Neutrophil (primary cell): ENCODE results near the gene KCNH1.

ENCODE experiments used
- H3K27ac ChIP-seq: fragments of 200-600 bp; sonication (generic); 2 replicates; pipeline ENCODE4 v1.5.1; 2016; ENCODE audit warnings: mild to moderate bottlenecking, moderate library complexity
- H3K27me3 ChIP-seq: fragments of 200-600 bp; sonication (generic); 2 replicates; pipeline ENCODE4 v1.6.0; 2016; ENCODE audit warnings: mild to moderate bottlenecking
- H3K36me3 ChIP-seq: fragments of 200-600 bp; sonication (generic); 2 replicates; pipeline ENCODE4 v1.5.1; 2017
- H3K4me1 ChIP-seq, 2 experiments: fragments of 200-600 bp in 1 of 2; sonication (generic) in 1 of 2; 1 replicate in 1 of 2; 2 replicates in 1 of 2; pipeline versions ENCODE4 v1.5.1 to v1.6.1; 2013 to 2016; ENCODE audit warnings: low read depth in 1 of 2, low read length in 1 of 2, mild to moderate bottlenecking in 1 of 2, moderate library complexity in 1 of 2; ENCODE audit not compliant: control insufficient read depth in 1 of 2, insufficient read depth in 1 of 2
- H3K4me3 ChIP-seq, 2 experiments: fragments of 200-600 bp in 1 of 2; sonication (generic) in 1 of 2; 1 replicate in 1 of 2; 2 replicates in 1 of 2; pipeline ENCODE4 v1.5.1; 2013 to 2016; ENCODE audit warnings: low read depth in 1 of 2, low read length in 1 of 2, mild to moderate bottlenecking in 1 of 2, moderate library complexity in 1 of 2
- H3K9me3 ChIP-seq: fragments of 200-600 bp; sonication (generic); 2 replicates; pipeline ENCODE4 v1.5.1; 2016
- TF ChIP-seq, protein P1 (sequence below): fragments of 200-600 bp; sonication (generic); IDR thresholded peaks from 2 replicates; pipeline ENCODE4 v1.5.1; 2016; ENCODE audit warnings: antibody characterized with exemption

KCNH1 gene

DNA sequence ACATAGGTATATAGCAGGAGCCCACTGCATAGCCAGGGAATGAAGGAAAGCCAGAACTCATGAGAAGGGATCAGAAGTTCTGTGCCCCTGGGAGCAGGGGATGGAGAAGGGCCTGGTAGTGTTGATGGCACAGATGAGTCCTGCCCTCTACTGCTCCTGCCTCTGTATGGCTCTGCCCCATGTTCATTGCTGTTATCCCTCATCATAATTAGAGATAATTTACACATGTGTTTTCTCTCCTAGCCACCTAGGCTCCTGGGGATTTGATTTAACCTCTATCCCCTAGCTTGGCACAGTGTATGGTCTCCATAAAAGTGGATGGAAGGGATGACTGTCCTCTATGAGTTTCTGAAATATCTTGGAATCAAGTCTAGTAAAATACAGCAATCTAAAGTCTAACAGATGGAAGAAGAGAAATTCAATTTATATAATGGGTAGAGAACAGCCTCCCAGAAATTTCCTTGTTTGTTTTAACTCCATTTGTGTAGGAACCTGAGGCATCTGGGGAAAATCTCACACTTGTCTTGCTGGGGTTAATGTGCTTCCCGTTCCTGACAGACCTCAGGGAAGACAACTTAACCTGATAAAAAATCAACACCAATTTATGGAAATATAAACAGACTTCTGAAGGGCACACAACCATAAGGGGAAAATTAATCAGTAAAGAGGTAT lies 411.4 kb downstream of the KCNH1 start:
- Histone ChIP-seq H3K36me3 (no peaks in the 10 kb centered on the region), H3K4me3 (no peak overlapping the region), H3K4me1 (no peaks in the 10 kb centered on the region), H3K9me3 (no peaks in the 10 kb centered on the region), H3K27me3 (no peaks in the 10 kb centered on the region), H3K27ac (no peak overlapping the region)
- TF ChIP-seq, protein P1, sequence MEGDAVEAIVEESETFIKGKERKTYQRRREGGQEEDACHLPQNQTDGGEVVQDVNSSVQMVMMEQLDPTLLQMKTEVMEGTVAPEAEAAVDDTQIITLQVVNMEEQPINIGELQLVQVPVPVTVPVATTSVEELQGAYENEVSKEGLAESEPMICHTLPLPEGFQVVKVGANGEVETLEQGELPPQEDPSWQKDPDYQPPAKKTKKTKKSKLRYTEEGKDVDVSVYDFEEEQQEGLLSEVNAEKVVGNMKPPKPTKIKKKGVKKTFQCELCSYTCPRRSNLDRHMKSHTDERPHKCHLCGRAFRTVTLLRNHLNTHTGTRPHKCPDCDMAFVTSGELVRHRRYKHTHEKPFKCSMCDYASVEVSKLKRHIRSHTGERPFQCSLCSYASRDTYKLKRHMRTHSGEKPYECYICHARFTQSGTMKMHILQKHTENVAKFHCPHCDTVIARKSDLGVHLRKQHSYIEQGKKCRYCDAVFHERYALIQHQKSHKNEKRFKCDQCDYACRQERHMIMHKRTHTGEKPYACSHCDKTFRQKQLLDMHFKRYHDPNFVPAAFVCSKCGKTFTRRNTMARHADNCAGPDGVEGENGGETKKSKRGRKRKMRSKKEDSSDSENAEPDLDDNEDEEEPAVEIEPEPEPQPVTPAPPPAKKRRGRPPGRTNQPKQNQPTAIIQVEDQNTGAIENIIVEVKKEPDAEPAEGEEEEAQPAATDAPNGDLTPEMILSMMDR = no peak

DNA sequence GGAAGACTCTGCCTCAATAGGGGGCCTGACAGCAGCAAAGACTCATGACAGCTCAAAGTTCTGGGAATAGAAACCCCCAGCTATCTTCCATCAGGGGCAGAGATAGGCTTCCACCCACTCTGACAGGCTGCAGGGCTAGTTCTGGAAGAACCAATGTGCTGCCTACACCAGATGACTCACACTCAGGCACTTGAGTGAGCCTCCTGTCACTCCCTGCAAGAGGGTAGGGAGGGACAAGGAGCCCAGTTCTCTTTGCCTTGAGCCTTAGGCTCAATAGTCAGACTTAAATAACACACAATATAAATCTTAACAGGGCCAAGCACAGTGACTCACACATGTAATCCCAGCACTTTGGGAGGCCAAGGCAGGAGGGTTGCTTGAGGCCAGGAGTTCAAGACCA lies 418.9 kb downstream of the KCNH1 start:
- TF ChIP-seq, protein P1 = no peak
- no peak overlapping the region for H3K4me3 ChIP-seq
- no peaks in the 10 kb centered on the region for H3K4me1 ChIP-seq
- H3K27ac ChIP-seq = no peak overlapping the region
- no peaks in the 10 kb centered on the region for H3K9me3 ChIP-seq
- H3K36me3 ChIP-seq = no peaks in the 10 kb centered on the region
- H3K27me3 ChIP-seq = no peaks in the 10 kb centered on the region

DNA sequence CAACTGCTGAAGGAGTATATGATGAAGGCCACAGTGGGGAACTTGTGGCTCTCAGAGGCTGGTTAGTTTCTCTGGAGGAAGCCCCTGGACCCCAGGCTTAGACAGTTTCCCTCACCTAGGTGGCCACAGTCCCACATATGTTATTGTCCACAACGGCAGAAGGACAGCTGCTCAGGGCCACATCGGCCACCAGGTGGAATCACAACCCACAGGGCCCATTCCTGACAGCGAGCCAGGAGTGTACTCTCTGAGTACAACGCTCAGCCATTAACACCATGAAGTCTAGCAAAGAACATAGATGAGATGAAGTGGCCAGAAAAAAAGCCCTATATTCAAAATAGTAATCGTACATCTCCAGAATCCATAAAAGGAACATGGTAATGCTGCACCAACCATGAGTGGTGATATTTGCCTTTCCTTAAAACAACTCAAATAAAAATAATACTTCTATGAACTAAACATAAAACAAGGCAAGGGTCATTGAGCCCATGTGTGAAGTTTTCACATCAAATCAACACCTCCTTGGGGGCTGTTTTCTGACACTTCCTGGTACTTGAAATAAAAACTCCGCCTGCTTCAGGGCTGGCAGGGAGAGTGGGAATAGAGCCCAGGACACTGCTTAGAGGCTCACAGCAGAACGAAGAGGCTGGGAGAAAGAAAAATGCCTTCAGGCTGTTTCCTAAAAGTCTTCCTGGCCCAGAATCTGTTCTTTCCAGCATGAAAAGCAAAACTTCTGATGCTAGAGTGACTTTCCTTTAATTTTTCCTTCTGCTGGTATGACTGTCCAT lies 421.9 kb downstream of the KCNH1 start:
- Histone ChIP-seq H3K36me3 (no peaks in the 10 kb centered on the region), H3K4me3 (no peak overlapping the region), H3K27me3 (no peaks in the 10 kb centered on the region), H3K9me3 (no peaks in the 10 kb centered on the region), H3K27ac (no peak overlapping the region), H3K4me1 (no peaks in the 10 kb centered on the region)
- TF ChIP-seq, protein P1 = no peak

DNA sequence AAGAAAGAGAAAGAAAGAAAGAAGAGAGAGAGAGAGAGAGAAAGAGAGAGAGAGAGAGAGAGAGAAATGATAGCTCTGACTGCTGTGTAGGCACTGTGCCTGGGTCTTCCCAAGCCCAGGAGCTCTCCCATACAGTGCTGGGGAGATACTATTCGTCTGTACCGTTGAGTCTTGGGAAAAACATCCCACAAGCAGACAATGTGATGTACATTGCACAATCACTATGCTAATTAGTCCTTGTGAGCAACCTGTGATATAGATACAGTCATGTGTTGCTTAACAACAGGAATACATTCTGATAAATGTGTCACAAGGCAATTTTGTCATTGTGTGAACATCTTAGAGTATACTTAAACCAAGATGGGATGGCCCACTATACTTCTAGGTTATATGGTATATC lies 424.2 kb downstream of the KCNH1 start:
- no peak overlapping the region for H3K4me3 ChIP-seq
- H3K36me3 ChIP-seq = no peaks in the 10 kb centered on the region
- H3K27me3 ChIP-seq = no peaks in the 10 kb centered on the region
- no peak overlapping the region for H3K27ac ChIP-seq
- no peaks in the 10 kb centered on the region for H3K9me3 ChIP-seq
- H3K4me1 ChIP-seq = no peaks in the 10 kb centered on the region
- TF ChIP-seq, protein P1 = no peak

DNA sequence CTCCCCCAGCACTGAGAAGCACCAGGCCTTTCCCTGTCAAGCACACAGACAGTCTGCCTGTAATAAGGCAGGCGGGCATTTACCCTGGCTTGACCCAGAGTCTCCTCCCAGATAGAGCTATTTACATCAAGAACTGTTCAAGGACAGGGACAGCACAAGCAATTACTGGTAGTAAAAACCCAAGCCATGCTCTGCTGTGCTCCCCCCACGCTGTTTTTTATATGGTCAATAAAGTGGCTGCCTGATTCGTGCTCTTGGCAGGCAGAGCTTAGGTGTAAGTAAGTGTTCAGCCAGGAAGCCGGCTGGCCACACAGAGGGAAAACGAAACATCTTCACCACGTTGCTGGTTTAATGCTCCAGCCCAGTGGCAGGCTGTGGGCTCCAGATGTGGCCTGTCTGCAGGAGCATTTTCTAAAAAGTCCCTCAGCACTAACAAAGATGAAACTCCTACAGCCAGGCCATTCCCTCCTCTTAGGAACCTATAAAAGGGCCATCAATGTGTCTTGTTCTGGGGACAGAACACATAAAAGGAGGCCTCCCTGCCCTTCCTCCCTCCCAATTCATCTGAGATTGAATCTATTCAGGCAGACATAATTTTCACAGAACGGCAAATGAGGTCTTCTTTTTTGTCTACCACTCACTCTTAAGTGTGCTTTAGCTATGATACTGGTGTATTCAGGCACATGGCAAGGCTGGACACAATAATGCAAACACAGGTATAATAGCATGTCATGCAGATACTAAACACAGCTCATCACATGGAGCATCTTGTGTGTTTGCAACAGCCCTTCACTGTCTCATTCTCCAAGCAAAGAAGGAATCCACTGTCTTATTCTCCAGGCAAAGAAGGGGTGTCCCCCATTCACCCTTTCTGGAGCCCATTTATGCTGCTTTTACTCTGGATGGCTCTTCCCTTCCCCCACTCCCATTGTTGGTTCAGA lies 426.4 kb downstream of the KCNH1 start:
- Histone ChIP-seq H3K36me3 (no peaks in the 10 kb centered on the region), H3K4me3 (no peak overlapping the region), H3K4me1 (no peaks in the 10 kb centered on the region), H3K27me3 (no peaks in the 10 kb centered on the region), H3K9me3 (no peaks in the 10 kb centered on the region), H3K27ac (no peak overlapping the region)
- TF ChIP-seq, protein P1 = no peak
